Endodermal cell (in vitro differentiated cells): ENCODE results near the gene YWHAE. TPM values are rescaled to one million over a fixed set of nuclear protein-coding genes. Genes with fewer than 3 reads are reported as not detected.

Source experiments
- DNase-seq: peaks from one replicate; pipeline ENCODE4 v3.0.0-alpha.2; 2017
- H3K27ac ChIP-seq: 2 replicates; pipeline ENCODE4 v1.5.1; 2013; ENCODE audit warnings: mild to moderate bottlenecking, low read depth, low read length, moderate library complexity
- H3K27me3 ChIP-seq: 2 replicates; pipeline ENCODE4 v1.6.1; 2013; ENCODE audit warnings: mild to moderate bottlenecking, low read length, moderate library complexity; ENCODE audit not compliant: insufficient read depth, control insufficient read depth, poor library complexity, severe bottlenecking
- H3K36me3 ChIP-seq: 2 replicates; pipeline ENCODE4 v1.7.0; 2013; ENCODE audit warnings: mild to moderate bottlenecking, low read length, moderate library complexity; ENCODE audit not compliant: control insufficient read depth, insufficient read depth
- H3K4me1 ChIP-seq: one replicate; pipeline ENCODE4 v1.7.0; 2013; ENCODE audit warnings: low read length; ENCODE audit not compliant: control insufficient read depth, insufficient read depth
- H3K4me3 ChIP-seq: 2 replicates; pipeline ENCODE4 v1.5.1; 2013; ENCODE audit warnings: mild to moderate bottlenecking, low read length, moderate library complexity
- H3K9ac ChIP-seq: 2 replicates; pipeline ENCODE4 v1.6.1; 2013; ENCODE audit warnings: mild to moderate bottlenecking, low read length, moderate library complexity; ENCODE audit not compliant: poor library complexity, severe bottlenecking; ENCODE audit errors: extremely low read depth
- H3K9me3 ChIP-seq: 2 replicates; pipeline ENCODE4 v1.6.1; 2013; ENCODE audit warnings: mild to moderate bottlenecking, low read length, moderate library complexity; ENCODE audit not compliant: control insufficient read depth
- H3K27ac Mint-ChIP-seq: 2 replicates; pipeline ENCODE4 v1.8.0; 2020; ENCODE audit warnings: mixed read lengths
- H3K27me3 Mint-ChIP-seq: 2 replicates; pipeline ENCODE4 v1.8.0; 2021; ENCODE audit warnings: mild to moderate bottlenecking, mixed read lengths; ENCODE audit not compliant: insufficient read depth
- H3K36me3 Mint-ChIP-seq: 2 replicates; pipeline ENCODE4 v1.8.0; 2020; ENCODE audit warnings: low read depth, mixed read lengths
- H3K4me1 Mint-ChIP-seq: 2 replicates; pipeline ENCODE4 v1.8.0; 2020; ENCODE audit warnings: mixed read lengths
- H3K4me3 Mint-ChIP-seq: 2 replicates; pipeline ENCODE4 v1.8.0; 2020; ENCODE audit warnings: mild to moderate bottlenecking, moderate library complexity, mixed read lengths
- H3K9me3 Mint-ChIP-seq: 2 replicates; pipeline ENCODE4 v1.8.0; 2020; ENCODE audit warnings: mild to moderate bottlenecking, mixed read lengths
- WGBS, 2 experiments: methylation state at CpG; one replicate each; pipeline versions ENCODE4 v1.1.5 to v1.1.7; 2013; ENCODE audit warnings: missing lambda C conversion rate in 2 of 2, mixed read lengths in 1 of 2; ENCODE audit not compliant: insufficient coverage in 1 of 2, insufficient read length in 1 of 2; 5-methylcytosine and 5-hydroxymethylcytosine counted together
- total RNA-seq, 2 donors: library from RNA; stranded (reverse); fragmentation: NEBNext Ultra II Directional in 1 of 2; extraction: Animal tissue kit (Norgen Biotek cat#: 25700) in 1 of 2; gene quantifications; 2 replicates in 1 of 2; 3 replicates in 1 of 2; pipeline ENCODE4 v1.2.1, GENCODE V29; 2021
- TF ChIP-seq, protein P1 (sequence below): fragments of 200-600 bp; sonication (generic); conservative IDR thresholded peaks from 2 replicates; pipeline ENCODE4 v1.5.0; 2021; ENCODE audit warnings: antibody characterized with exemption, mild to moderate bottlenecking

YWHAE gene
- total RNA-seq, 2 donors from 2014 or later, result 1,225 to 1,349 TPM

GRCh38 chr17:1385861-1386260 is 14.2 kb downstream of the YWHAE start:
- Mint-ChIP-seq H3K9me3 (no peaks in the 10 kb centered on the region), H3K36me3 (peaks cover 18% of the 10 kb centered on the region), H3K27ac (no peak overlapping the region), H3K4me3 (no peak overlapping the region), H3K4me1 (peaks cover 22% of the 10 kb centered on the region), H3K27me3 (no peaks in the 10 kb centered on the region)
- no peaks in the 10 kb centered on the region for H3K4me1 ChIP-seq
- no peaks in the 10 kb centered on the region for H3K27me3 ChIP-seq
- H3K36me3 ChIP-seq, result peaks cover 62% of the 10 kb centered on the region
- H3K4me3 ChIP-seq, result no peak overlapping the region
- 91 to 95% methylated on average over 2 of the region's 2 CpGs for WGBS, 2 experiments
- TF ChIP-seq, protein P1, sequence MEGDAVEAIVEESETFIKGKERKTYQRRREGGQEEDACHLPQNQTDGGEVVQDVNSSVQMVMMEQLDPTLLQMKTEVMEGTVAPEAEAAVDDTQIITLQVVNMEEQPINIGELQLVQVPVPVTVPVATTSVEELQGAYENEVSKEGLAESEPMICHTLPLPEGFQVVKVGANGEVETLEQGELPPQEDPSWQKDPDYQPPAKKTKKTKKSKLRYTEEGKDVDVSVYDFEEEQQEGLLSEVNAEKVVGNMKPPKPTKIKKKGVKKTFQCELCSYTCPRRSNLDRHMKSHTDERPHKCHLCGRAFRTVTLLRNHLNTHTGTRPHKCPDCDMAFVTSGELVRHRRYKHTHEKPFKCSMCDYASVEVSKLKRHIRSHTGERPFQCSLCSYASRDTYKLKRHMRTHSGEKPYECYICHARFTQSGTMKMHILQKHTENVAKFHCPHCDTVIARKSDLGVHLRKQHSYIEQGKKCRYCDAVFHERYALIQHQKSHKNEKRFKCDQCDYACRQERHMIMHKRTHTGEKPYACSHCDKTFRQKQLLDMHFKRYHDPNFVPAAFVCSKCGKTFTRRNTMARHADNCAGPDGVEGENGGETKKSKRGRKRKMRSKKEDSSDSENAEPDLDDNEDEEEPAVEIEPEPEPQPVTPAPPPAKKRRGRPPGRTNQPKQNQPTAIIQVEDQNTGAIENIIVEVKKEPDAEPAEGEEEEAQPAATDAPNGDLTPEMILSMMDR, result no peak
- no peak for DNase-seq
- H3K9ac ChIP-seq, result no peak overlapping the region
- no peak overlapping the region for H3K27ac ChIP-seq
- no peaks in the 10 kb centered on the region for H3K9me3 ChIP-seq

DNA sequence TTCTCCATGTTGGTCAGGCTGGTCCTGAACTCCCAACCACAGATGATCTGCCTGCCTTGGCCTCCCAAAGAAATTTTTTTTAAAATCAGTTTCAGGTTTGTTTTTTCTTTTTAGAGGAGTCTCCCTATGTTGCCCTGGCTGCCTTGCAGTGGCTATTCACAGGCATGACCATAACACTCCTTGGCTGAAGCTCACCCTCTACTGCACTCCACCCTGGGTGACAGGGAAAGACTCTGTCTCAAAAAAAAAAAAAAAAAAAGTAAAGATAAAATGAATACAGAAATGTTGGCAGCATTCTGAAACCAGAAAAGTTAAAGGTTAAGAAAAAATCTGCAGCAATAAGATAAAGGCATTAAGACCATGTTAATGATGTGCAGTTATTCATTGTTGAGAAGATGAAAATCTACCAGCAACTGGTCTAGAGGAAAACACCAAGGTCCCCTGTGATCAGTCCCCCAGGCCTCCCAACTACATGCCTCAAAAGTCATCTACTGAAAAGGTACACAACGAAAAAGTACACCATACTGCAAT is 15.1 kb downstream of the YWHAE start:
- Histone ChIP-seq H3K4me1 (no peaks in the 10 kb centered on the region), H3K9me3 (no peaks in the 10 kb centered on the region), H3K27me3 (no peaks in the 10 kb centered on the region), H3K27ac (no peak overlapping the region), H3K9ac (no peak overlapping the region), H3K36me3 (peaks cover 60% of the 10 kb centered on the region), H3K4me3 (no peak overlapping the region)
- H3K4me1 Mint-ChIP-seq, result peaks cover 16% of the 10 kb centered on the region
- no peaks in the 10 kb centered on the region for H3K9me3 Mint-ChIP-seq
- no peak overlapping the region for H3K4me3 Mint-ChIP-seq
- DNase-seq, result no peak
- WGBS, 2 experiments, result 86 to 89% methylated on average over 1 of the region's 1 CpG
- peak overlapping the region; percentile 55 for H3K27ac Mint-ChIP-seq
- H3K36me3 Mint-ChIP-seq, result peaks cover 18% of the 10 kb centered on the region
- TF ChIP-seq, protein P1, result no peak
- no peaks in the 10 kb centered on the region for H3K27me3 Mint-ChIP-seq

DNA sequence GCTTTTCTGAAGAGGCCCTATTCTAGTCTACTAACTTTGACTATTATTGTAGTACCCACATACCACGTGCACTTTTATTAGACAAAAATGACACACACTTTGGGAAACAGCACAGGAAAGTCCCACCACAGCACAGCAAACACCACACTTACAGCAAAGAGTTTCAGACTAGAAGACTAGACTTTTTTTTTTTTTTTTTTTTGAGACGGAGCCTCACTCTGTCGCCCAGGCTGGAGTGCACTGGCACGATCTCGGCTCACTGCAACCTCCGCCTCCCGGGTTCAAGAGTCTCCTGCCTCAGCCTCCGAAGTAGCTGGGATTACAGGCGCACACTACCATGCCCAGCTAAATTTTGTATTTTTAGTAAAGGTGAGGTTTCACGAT is 20.1 kb downstream of the YWHAE start:
- TF ChIP-seq, protein P1, result no peak
- peaks cover 26% of the 10 kb centered on the region for H3K36me3 Mint-ChIP-seq
- H3K4me3 Mint-ChIP-seq, result no peak overlapping the region
- peak overlapping the region; percentile 71 for H3K27ac Mint-ChIP-seq
- Histone ChIP-seq H3K36me3 (peaks cover 68% of the 10 kb centered on the region), H3K27me3 (no peaks in the 10 kb centered on the region), H3K4me3 (no peak overlapping the region), H3K9ac (no peak overlapping the region), H3K9me3 (no peaks in the 10 kb centered on the region), H3K4me1 (no peaks in the 10 kb centered on the region), H3K27ac (no peak overlapping the region)
- H3K4me1 Mint-ChIP-seq, result peaks cover 24% of the 10 kb centered on the region
- no peaks in the 10 kb centered on the region for H3K9me3 Mint-ChIP-seq
- no peaks in the 10 kb centered on the region for H3K27me3 Mint-ChIP-seq
- 95 to 99% methylated on average over 9 to 10 of the region's 10 CpGs for WGBS, 2 experiments
- no peak for DNase-seq
